B cell (primary cell): Measurements from ENCODE around the gene CCDC187.

Source experiments
- EZH2 ChIP-seq: IDR thresholded peaks from 2 replicates; pipeline ENCODE4 v1.6.1; 2012; ENCODE audit warnings: borderline replicate concordance, low read depth, mild to moderate bottlenecking, moderate library complexity, low read length; ENCODE audit not compliant: insufficient read depth, poor library complexity, severe bottlenecking
- TF ChIP-seq, protein P1 (sequence below): fragments of 200-600 bp; IDR thresholded peaks from one replicate; pipeline ENCODE4 v1.8.0; 2022; ENCODE audit warnings: antibody characterized with exemption, mild to moderate bottlenecking

DNA sequence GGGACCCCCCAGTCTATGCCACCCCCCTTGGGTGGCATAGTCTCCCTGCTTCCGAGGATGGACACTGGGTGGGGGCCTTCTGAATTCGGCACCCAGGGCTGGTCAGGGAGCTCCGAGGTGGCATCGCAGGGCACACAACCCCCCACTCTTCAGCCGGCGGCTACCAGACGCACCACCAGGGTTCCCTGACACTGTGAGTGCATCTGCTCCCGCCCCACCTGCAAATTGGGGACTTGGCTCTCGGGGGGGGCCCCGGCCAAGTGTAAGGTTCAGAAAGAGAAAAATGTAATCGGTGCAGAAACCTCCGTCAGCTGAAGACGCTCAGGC lies 45.6 kb downstream of the CCDC187 start:
- TF ChIP-seq, protein P1, sequence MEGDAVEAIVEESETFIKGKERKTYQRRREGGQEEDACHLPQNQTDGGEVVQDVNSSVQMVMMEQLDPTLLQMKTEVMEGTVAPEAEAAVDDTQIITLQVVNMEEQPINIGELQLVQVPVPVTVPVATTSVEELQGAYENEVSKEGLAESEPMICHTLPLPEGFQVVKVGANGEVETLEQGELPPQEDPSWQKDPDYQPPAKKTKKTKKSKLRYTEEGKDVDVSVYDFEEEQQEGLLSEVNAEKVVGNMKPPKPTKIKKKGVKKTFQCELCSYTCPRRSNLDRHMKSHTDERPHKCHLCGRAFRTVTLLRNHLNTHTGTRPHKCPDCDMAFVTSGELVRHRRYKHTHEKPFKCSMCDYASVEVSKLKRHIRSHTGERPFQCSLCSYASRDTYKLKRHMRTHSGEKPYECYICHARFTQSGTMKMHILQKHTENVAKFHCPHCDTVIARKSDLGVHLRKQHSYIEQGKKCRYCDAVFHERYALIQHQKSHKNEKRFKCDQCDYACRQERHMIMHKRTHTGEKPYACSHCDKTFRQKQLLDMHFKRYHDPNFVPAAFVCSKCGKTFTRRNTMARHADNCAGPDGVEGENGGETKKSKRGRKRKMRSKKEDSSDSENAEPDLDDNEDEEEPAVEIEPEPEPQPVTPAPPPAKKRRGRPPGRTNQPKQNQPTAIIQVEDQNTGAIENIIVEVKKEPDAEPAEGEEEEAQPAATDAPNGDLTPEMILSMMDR: no peak
- TF ChIP-seq EZH2: no peak
